Heart left ventricle (tissue), 16 donors: ENCODE measurements around the gene MRPL30. TPM values are rescaled to one million over a fixed set of nuclear protein-coding genes. Genes with fewer than 3 reads are reported as not detected.
"Not testable (repeated sequence)": the region's sequence is repeated elsewhere in the genome, so short reads cannot be mapped to it uniquely, and the experiment has no call there.

Source experiments
- ATAC-seq, 4 donors: fragments of 200-7000 bp; cut with Tn5 transposase; one replicate each; pipeline ENCODE4 v1.9.1; 2020 to 2022; ENCODE audit warnings: moderate library complexity in 4 of 4, mild to moderate bottlenecking in 3 of 4, moderate number of reproducible peaks in 1 of 4
- DNase-seq, 5 donors: peaks; one replicate each; pipeline ENCODE4 v3.0.0-alpha.2; 2020
- H3K27ac ChIP-seq, 12 donors: fragments of 200-600 bp; sonication (generic) in 4 of 12; one replicate each; pipeline versions ENCODE4 v1.5.0 to v1.8.0; 2016 to 2022; ENCODE audit warnings: mild to moderate bottlenecking in 2 of 12
- H3K27me3 ChIP-seq, 9 donors: fragments of 200-600 bp; sonication (generic) in 2 of 9; one replicate each; pipeline versions ENCODE4 v1.5.1 to v1.8.0; 2016 to 2022; ENCODE audit warnings: mild to moderate bottlenecking in 3 of 9
- H3K36me3 ChIP-seq, 9 donors: fragments of 200-600 bp; sonication (generic) in 2 of 9; one replicate each; pipeline versions ENCODE4 v1.5.0 to v1.8.0; 2018 to 2022; ENCODE audit warnings: mild to moderate bottlenecking in 2 of 9
- H3K4me1 ChIP-seq, 12 donors: fragments of 200-600 bp; sonication (generic) in 4 of 12; one replicate each; pipeline versions ENCODE4 v1.5.0 to v1.8.0; 2016 to 2022; ENCODE audit warnings: mild to moderate bottlenecking in 3 of 12
- H3K4me3 ChIP-seq, 12 donors: fragments of 200-600 bp; sonication (generic) in 4 of 12; one replicate each; pipeline versions ENCODE4 v1.5.0 to v1.8.0; 2017 to 2022; ENCODE audit warnings: mild to moderate bottlenecking in 9 of 12, moderate library complexity in 4 of 12
- H3K9me3 ChIP-seq, 12 donors: fragments of 200-600 bp; sonication (generic) in 4 of 12; one replicate each; pipeline versions ENCODE4 v1.5.0 to v1.8.0; 2016 to 2022; ENCODE audit warnings: mild to moderate bottlenecking in 1 of 12
- POLR2A ChIP-seq, 2 donors: fragments of 450-650 bp; IDR thresholded peaks; one replicate each; pipeline ENCODE4 v1.6.1; 2017; ENCODE audit warnings: antibody characterized with exemption in 2 of 2, mild to moderate bottlenecking in 2 of 2, moderate library complexity in 2 of 2
- WGBS, 4 donors: extraction: QIAGEN DNeasy Blood & Tissue Kit in 2 of 4; methylation state at CpG; one replicate each; pipeline versions ENCODE4 v1.1.5 to v1.1.7; 2013 to 2018; 5-methylcytosine and 5-hydroxymethylcytosine counted together
- intact Hi-C, 10 donors: fragments of 100-400 bp; cut with DNase I; formaldehyde crosslinking; loops; one replicate each; pipeline versions ENCODE4 v1.11.1 to v1.14.2; 2022
- polyA plus RNA-seq, 2 donors: library from polyadenylated mRNA; stranded (reverse); fragments of 200-250 nt; gene quantifications; one replicate each; pipeline ENCODE4 v1.2.3, GENCODE V29; 2013
- total RNA-seq, 9 donors: library from RNA; depleted of rRNA in 2 of 9; stranded (reverse); fragments of >200 nt in 2 of 9; fragmentation: NEBNext Ultra II Directional in 3 of 9; extraction: Animal tissue kit (Norgen Biotek cat#: 25700) in 3 of 9; gene quantifications; one replicate each; pipeline versions ENCODE4 v1.1.0 to v1.2.4, GENCODE V29; 2016 to 2023
- TF ChIP-seq, protein P1 (sequence below), 12 donors: fragments of 200-600 bp; sonication (generic) in 4 of 12; IDR thresholded peaks; one replicate each; pipeline versions ENCODE4 v1.5.0 to v1.8.0; 2018 to 2022; ENCODE audit warnings: antibody characterized with exemption in 12 of 12, mild to moderate bottlenecking in 5 of 12
- donor health status: ischemic (EF 13 %, LVEDD 7.1; RV severe dilation, severe dysfunction).
- donor health status: healthy with polysubstance abuse.
- donor health status: DM: no; HTN: yes; CAD: no.
- donor health status: DM: no; HTN: no; CAD: no.
- donor health status: ischemic (EF 25% LVEDD 6.9; RV normal size, moderate dysfunction).
- donor health status: ischemic (EF 25% LVEDD 5.7; RV mildly dilated, moderate dysfunction).
- donor health status: healthy.
- donor health status: DM: yes; HTN: yes; CAD: no.
- donor health status: ischemic (EF 35%, LVEDD 5.7; RV mildly dilated, moderate dysfunction).
- donor health status: nonischemic (EF 11% LVEDD 7.7; RV severe dilation, severe dysfunction).
- donor health status: DM: yes; HTN: yes; CAD: no.
- donor health status: PGD.
- donor health status: ischemic (EF 29% LVEDD 5.4; RV normal size, mild dysfunction).
- donor health status: nonischemic (EF 23%, LVEDD 6.1; RV moderate dilation, normal function).

Gene MRPL30
- total and polyA plus RNA-seq, 11 donors, result 24.9 to 38.3 (median 34.0) TPM

DNA sequence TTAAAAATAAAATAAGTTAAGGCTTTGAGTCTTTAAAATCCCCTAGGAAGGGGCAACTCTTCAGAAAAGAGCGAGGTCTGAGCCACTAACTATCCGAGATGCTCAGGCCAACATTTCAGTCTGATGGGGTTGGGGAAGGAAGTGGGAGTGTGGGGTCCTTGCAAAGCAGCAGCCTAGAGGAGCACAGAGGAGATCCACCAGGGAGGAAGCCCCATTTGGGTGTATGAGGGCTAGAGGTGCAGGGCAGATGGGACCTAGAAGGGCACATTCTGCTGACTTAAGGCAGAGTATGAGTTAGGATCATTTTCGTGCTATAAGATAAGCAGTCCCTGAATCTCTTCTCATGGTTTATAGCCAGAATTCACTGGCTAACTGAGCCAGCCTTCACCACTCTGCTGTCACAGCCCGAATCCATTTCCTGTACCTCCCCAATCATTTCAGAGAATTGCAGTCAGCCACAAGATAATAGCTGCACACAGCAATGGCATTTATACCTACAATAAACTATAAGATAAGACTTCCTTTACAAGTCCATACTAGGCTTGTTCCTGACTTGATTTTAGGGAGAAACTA, 37.0 kb downstream of the MRPL30 start:
- H3K27me3 ChIP-seq, result no peaks in the 10 kb centered on the region
- no peak overlapping the region for H3K27ac ChIP-seq
- DNase-seq, result no peak
- WGBS, 4 donors, result 47 to 59% (median 49%) methylated on average over 4 of the region's 4 CpGs
- intact Hi-C loops, result no loop called here
- TF ChIP-seq POLR2A (IDR thresholded peaks at IDR 0.05), result no peak
- TF ChIP-seq, protein P1, sequence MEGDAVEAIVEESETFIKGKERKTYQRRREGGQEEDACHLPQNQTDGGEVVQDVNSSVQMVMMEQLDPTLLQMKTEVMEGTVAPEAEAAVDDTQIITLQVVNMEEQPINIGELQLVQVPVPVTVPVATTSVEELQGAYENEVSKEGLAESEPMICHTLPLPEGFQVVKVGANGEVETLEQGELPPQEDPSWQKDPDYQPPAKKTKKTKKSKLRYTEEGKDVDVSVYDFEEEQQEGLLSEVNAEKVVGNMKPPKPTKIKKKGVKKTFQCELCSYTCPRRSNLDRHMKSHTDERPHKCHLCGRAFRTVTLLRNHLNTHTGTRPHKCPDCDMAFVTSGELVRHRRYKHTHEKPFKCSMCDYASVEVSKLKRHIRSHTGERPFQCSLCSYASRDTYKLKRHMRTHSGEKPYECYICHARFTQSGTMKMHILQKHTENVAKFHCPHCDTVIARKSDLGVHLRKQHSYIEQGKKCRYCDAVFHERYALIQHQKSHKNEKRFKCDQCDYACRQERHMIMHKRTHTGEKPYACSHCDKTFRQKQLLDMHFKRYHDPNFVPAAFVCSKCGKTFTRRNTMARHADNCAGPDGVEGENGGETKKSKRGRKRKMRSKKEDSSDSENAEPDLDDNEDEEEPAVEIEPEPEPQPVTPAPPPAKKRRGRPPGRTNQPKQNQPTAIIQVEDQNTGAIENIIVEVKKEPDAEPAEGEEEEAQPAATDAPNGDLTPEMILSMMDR (IDR thresholded peaks at IDR 0.05), result no peak
- no peak overlapping the region for H3K4me3 ChIP-seq
- no peaks in the 10 kb centered on the region for H3K9me3 ChIP-seq
- peaks cover 0 to 4% (median 0%) of the 10 kb centered on the region in 9 donors for H3K36me3 ChIP-seq
- H3K4me1 ChIP-seq, result no peaks in the 10 kb centered on the region
- no peak for ATAC-seq

DNA sequence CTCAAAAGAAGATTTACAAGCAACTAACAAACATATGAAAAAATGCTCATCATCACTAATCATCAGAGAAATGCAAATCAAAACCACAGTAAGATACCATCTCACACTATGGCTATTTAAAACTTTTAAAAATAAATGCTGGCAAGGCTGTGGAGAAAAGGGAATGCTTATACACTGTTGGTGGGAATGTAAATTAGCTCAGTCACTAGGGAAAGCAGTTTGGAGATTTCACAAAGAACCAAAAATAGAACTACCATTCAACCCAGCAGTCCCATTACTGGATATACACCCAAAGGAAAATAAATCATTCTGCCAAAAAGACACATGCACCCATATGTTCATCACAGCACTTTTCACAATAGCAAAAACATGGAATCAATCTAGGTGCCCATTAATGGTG, 52.2 kb downstream of the MRPL30 start:
- H3K36me3 ChIP-seq, H3K27ac ChIP-seq, H3K4me3 ChIP-seq, intact Hi-C loops, DNase-seq, H3K27me3 ChIP-seq, H3K4me1 ChIP-seq, ATAC-seq: not testable (repeated sequence)
- peaks cover 0 to 21% (median 0%) of the 10 kb centered on the region in 12 donors for H3K9me3 ChIP-seq

DNA sequence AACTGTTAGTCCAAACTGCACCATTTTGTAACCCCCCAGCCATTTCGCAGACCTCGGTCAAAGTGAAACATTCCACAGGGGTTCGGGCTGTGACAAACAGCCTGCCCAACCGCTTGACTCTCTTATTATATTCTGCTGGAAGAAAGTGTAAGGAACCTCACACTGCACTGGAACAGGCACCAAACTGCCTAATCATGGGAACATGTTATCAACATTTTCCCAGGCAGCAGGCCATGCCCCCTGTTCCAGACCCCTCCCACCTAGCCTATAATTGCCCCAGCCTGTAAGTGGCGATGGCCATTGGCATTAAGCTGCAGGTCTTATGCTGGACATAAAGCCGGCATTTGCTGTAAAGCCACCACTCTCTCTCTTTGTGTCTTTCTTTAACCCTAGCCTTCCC, 57.6 kb downstream of the MRPL30 start:
- no peaks in the 10 kb centered on the region for H3K27me3 ChIP-seq
- no peaks in the 10 kb centered on the region for H3K9me3 ChIP-seq
- peak overlapping the region in 3 of 12 donors; percentile 17 to 37 (median 19) for H3K27ac ChIP-seq
- H3K4me1 ChIP-seq, result peaks cover 0 to 6% (median 0%) of the 10 kb centered on the region in 12 donors
- no peak overlapping the region for H3K4me3 ChIP-seq
- TF ChIP-seq, protein P1 (IDR thresholded peaks at IDR 0.05), result no peak
- TF ChIP-seq POLR2A (IDR thresholded peaks at IDR 0.05), result no peak
- 53 to 74% (median 58%) methylated on average over 6 of the region's 6 CpGs for WGBS, 4 donors
- intact Hi-C loops, result no loop called here
- H3K36me3 ChIP-seq, result no peaks in the 10 kb centered on the region
- ATAC-seq, result peak; percentile 77 to 95 (median 90)
- peak in 3 of 5 donors; percentile 20 to 27 (median 26) for DNase-seq

DNA sequence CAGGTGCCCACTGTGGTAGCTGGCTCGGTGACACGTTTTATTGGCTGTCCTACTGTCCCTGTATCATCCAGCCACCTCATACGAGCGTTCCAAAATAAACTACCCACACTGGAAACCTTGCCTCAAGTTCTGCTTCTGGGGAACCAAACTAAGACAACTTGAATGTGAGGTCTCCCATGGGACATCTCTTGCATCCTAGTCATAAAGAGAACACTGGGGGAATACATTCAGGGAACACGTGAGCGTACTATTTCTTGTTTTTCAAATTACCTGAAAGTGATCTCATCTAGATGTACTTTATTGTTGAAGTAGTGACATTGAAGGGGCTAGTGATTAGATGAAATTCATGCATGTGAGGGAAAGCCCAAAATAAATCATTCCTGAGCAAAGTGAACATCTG, 59.4 kb downstream of the MRPL30 start:
- H3K27ac ChIP-seq, result no peak overlapping the region
- no peaks in the 10 kb centered on the region for H3K9me3 ChIP-seq
- intact Hi-C loops, result no loop called here
- TF ChIP-seq, protein P1 (IDR thresholded peaks at IDR 0.05), result no peak
- no peak for TF ChIP-seq POLR2A (IDR thresholded peaks at IDR 0.05)
- H3K36me3 ChIP-seq, result no peaks in the 10 kb centered on the region
- ATAC-seq (no peak), DNase-seq (no peak)
- no peaks in the 10 kb centered on the region for H3K27me3 ChIP-seq
- peaks cover 0 to 6% (median 0%) of the 10 kb centered on the region in 12 donors for H3K4me1 ChIP-seq
- 80 to 91% (median 90%) methylated on average over 6 of the region's 6 CpGs for whole genome bisulfite sequencing, 4 donors
- no peak overlapping the region for H3K4me3 ChIP-seq

DNA sequence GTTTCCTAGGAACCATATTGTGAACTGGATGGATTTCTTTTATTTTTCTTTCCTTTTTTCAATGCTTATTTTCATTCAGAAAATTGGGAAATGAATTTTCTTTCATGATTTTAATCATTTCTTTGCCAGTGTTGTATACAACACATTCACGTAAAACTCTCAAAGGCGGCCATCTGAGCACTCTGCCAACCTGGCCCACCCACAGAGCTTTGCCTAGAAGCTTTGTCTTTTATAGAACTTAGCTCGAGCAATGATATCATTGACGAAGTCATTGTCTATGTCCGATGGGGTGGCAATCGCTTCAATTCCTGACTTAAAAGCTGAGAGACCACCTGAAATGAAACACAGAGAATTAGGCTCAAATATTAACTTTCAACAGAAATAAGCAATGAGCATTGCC, 61.2 kb downstream of the MRPL30 start:
- Histone ChIP-seq H3K36me3 (no peaks in the 10 kb centered on the region), H3K4me1 (peaks cover 0 to 6% (median 0%) of the 10 kb centered on the region in 12 donors), H3K27ac (no peak overlapping the region), H3K4me3 (no peak overlapping the region), H3K9me3 (no peaks in the 10 kb centered on the region), H3K27me3 (no peaks in the 10 kb centered on the region)
- DNase-seq, result no peak
- no peak for TF ChIP-seq POLR2A (IDR thresholded peaks at IDR 0.05)
- TF ChIP-seq, protein P1 (IDR thresholded peaks at IDR 0.05), result no peak
- no peak for ATAC-seq
- intact Hi-C loops, result no loop called here
- WGBS, 4 donors, result 89 to 97% (median 95%) methylated on average over 6 of the region's 6 CpGs
